ENCODE data around the gene RUSC2.

- TF ChIP-seq CTCF (conservative IDR thresholded peaks at IDR 0.05; ENCODE audit: low read depth, low read length) (no peak), EZH2 (IDR thresholded peaks at IDR 0.05; ENCODE audit: borderline replicate concordance, low read depth, low read length, poor library complexity, severe bottlenecking) (no peak)
Observed at GRCh38 chr9:35517131-35517530, 27.2 kb downstream of the RUSC2 start.
